ENCODE results near the gene PCDHA5.

DNA sequence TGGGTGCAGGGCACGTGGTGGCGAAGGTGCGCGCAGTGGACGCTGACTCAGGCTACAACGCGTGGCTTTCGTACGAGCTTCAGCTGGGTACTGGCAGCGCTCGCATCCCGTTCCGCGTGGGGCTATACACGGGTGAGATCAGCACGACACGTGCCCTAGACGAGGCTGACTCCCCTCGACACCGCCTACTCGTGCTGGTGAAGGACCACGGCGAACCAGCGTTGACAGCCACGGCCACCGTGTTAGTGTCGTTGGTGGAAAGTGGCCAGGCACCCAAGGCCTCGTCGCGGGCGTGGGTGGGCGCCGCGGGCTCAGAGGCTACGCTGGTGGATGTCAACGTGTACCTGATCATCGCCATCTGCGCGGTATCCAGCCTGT is 24.7 kb upstream of the PCDHA5 start:
- no peak for TF ChIP-seq POLR2AphosphoS5 (IDR thresholded peaks at IDR 0.05; ENCODE audit: low read depth, low read length)
- TF ChIP-seq POLR2A (IDR thresholded peaks at IDR 0.05; ENCODE audit: low read depth, low read length): no peak
- TF ChIP-seq TAF1 (IDR thresholded peaks at IDR 0.05; ENCODE audit: borderline replicate concordance, low read depth, low read length): no peak

Data from GM12892 (cell line).